ENCODE results near the gene SMIM45.

DNA sequence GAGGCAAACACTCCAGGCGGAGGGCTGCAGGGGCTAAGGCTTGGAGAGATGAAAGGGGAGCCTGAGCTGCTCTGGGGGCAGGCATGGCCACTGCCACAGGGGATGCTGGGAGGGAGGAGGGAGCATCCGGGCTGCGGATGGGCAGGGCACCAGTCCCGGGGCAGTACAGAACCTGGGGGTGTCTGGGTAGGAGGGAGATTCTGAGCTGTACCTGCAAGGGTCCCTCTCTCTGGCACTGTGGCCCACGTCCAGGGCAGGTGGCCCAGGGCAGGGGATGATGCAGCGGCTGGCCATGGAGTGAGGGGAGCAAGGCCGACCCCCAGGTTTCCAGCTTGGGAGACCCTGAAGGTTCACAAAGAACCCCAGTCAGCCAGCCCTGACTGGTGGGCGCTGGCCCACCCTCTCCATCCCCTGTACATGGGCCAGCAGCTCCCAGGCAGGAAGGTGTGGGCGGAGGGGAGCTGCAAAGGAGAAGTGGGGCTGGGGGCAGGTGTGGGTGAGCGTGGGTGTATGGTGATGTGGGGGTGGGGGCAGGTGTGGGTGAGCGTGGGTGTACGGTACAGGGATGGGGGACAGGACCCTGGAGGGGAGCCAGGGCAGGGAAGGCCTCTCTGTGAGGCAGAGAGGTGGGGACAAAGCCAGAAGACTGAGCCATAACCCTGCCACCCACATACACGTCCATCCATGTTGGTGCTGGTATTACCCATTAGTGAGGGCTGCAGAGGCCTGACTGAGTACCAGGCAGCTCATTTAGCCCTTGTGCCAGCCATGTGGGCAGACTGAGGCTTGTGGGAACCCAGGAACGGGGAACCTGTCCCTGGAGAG lies 23.1 kb upstream of the SMIM45 start:
- TF ChIP-seq, protein P1, sequence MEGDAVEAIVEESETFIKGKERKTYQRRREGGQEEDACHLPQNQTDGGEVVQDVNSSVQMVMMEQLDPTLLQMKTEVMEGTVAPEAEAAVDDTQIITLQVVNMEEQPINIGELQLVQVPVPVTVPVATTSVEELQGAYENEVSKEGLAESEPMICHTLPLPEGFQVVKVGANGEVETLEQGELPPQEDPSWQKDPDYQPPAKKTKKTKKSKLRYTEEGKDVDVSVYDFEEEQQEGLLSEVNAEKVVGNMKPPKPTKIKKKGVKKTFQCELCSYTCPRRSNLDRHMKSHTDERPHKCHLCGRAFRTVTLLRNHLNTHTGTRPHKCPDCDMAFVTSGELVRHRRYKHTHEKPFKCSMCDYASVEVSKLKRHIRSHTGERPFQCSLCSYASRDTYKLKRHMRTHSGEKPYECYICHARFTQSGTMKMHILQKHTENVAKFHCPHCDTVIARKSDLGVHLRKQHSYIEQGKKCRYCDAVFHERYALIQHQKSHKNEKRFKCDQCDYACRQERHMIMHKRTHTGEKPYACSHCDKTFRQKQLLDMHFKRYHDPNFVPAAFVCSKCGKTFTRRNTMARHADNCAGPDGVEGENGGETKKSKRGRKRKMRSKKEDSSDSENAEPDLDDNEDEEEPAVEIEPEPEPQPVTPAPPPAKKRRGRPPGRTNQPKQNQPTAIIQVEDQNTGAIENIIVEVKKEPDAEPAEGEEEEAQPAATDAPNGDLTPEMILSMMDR (IDR thresholded peaks at IDR 0.05; ENCODE audit: low read depth, low read length), result no peak
- TF ChIP-seq EZH2phosphoT487 (IDR thresholded peaks at IDR 0.05; ENCODE audit: low read depth), result no peak
